Esophagus squamous epithelium (tissue), 5 donors: ENCODE measurements around the gene KCNJ2. TPM values are rescaled to one million over a fixed set of nuclear protein-coding genes. Genes with fewer than 3 reads are reported as not detected.

ENCODE experiments used
- DNase-seq: peaks from one replicate; lab custom pipeline; 2025; lab: John Stamatoyannopoulos, UW
- H3K27ac ChIP-seq, 4 donors: fragments of 200-600 bp; sonication (generic); one replicate each; pipeline ENCODE4 v1.5.1; 2016 to 2019; ENCODE audit warnings: mild to moderate bottlenecking in 1 of 4
- H3K27me3 ChIP-seq, 4 donors: fragments of 200-600 bp; sonication (generic); 1 replicate in 3 of 4; 2 replicates in 1 of 4; pipeline versions ENCODE4 v1.5.1 to v1.6.0; 2017 to 2021; ENCODE audit warnings: antibody characterized with exemption in 1 of 4
- H3K36me3 ChIP-seq, 3 donors: fragments of 200-600 bp; sonication (generic); one replicate each; pipeline ENCODE4 v1.5.1; 2016 to 2019
- H3K4me1 ChIP-seq, 3 donors: fragments of 200-600 bp; sonication (generic); one replicate each; pipeline ENCODE4 v1.5.1; 2017 to 2019
- H3K4me3 ChIP-seq, 4 donors: fragments of 200-600 bp; sonication (generic); 1 replicate in 3 of 4; 2 replicates in 1 of 4; pipeline ENCODE4 v1.5.1; 2016 to 2019; ENCODE audit warnings: mild to moderate bottlenecking in 2 of 4, moderate library complexity in 1 of 4
- H3K9me3 ChIP-seq, 3 donors: fragments of 200-600 bp; sonication (generic); one replicate each; pipeline ENCODE4 v1.5.1; 2016 to 2019
- CTCF ChIP-seq, 6 experiments: fragments of 450-650 bp in 4 of 6; fragments of 200-600 bp in 2 of 6; sonication (generic) in 2 of 6; IDR thresholded peaks; one replicate each; pipeline ENCODE4 v1.5.1; 2016 to 2019; ENCODE audit warnings: antibody characterized with exemption in 6 of 6, mild to moderate bottlenecking in 4 of 6, moderate library complexity in 4 of 6
- POLR2A ChIP-seq, 4 donors: fragments of 450-650 bp; IDR thresholded peaks; one replicate each; pipeline ENCODE4 v1.6.1; 2017; ENCODE audit warnings: antibody characterized with exemption in 4 of 4, mild to moderate bottlenecking in 4 of 4, moderate library complexity in 3 of 4
- WGBS, 2 donors: methylation state at CpG; one replicate each; pipeline ENCODE4 v1.1.5; 2018; 5-methylcytosine and 5-hydroxymethylcytosine counted together
- intact Hi-C: fragments of 100-400 bp; cut with DNase I; formaldehyde crosslinking; loops from one replicate; pipeline ENCODE4 v1.15.0; 2022
- total RNA-seq, 4 donors: library from RNA; depleted of rRNA; stranded (reverse); fragments of >200 nt; gene quantifications; one replicate each; pipeline ENCODE4 v1.1.0, GENCODE V29; 2016
- donor health status: DM: yes; HTN: yes; CAD: no.

KCNJ2 gene
- total RNA-seq, 4 donors from 2014 or later: 4.8 to 13.5 (median 8.0) TPM

GRCh38 chr17:70166615-70167014 is 2.7 kb upstream of the KCNJ2 start:
- Histone ChIP-seq H3K36me3 (no peaks in the 10 kb centered on the region), H3K27me3 (peaks cover 0 to 13% (median 0%) of the 10 kb centered on the region in 4 donors), H3K4me1 (peaks cover 0 to 40% (median 0%) of the 10 kb centered on the region in 3 donors), H3K27ac (no peak overlapping the region), H3K4me3 (no peak overlapping the region), H3K9me3 (no peaks in the 10 kb centered on the region)
- 64 to 69% methylated on average over 4 of the region's 4 CpGs for WGBS, 2 donors
- intact Hi-C loops: no loop called here
- TF ChIP-seq CTCF (IDR thresholded peaks at IDR 0.05) (no peak), POLR2A (IDR thresholded peaks at IDR 0.05) (no peak)
- no peak for DNase-seq

GRCh38 chr17:70168044-70168976 is 1.0 kb upstream of the KCNJ2 start:
- no peak for DNase-seq

GRCh38 chr17:70169709-70170597 is 621 bp downstream of the KCNJ2 start:
- no peak for DNase-seq
- 4 to 8% methylated on average over 19 to 24 of the region's 24 CpGs for WGBS, 2 donors
- Histone ChIP-seq H3K27ac (peak overlapping the region; percentile 90 to 94 (median 92)), H3K9me3 (no peaks in the 10 kb centered on the region), H3K36me3 (peaks cover 0 to 4% (median 0%) of the 10 kb centered on the region in 3 donors), H3K4me3 (peak overlapping the region; percentile 71 to 86 (median 73)), H3K27me3 (peaks cover 0 to 13% (median 0%) of the 10 kb centered on the region in 4 donors), H3K4me1 (peaks cover 0 to 65% (median 3%) of the 10 kb centered on the region in 3 donors)
- TF ChIP-seq POLR2A (IDR thresholded peaks at IDR 0.05) (no peak), CTCF (IDR thresholded peaks at IDR 0.05) (no peak)
- intact Hi-C loops: no loop called here

More at GRCh38 chr17:70168044-70168976, 1.0 kb upstream of the KCNJ2 start:
- H3K27me3 ChIP-seq: peaks cover 0 to 13% (median 0%) of the 10 kb centered on the region in 4 donors
- peaks cover 0 to 54% (median 3%) of the 10 kb centered on the region in 3 donors for H3K4me1 ChIP-seq
- intact Hi-C loops: no loop called here
- peak in 5 of 6 experiments; percentile 34 to 72 (median 60) for TF ChIP-seq CTCF (IDR thresholded peaks at IDR 0.05)
- TF ChIP-seq POLR2A (IDR thresholded peaks at IDR 0.05): peak in 1 of 4 donors; percentile 13
- H3K9me3 ChIP-seq: no peaks in the 10 kb centered on the region
- peak overlapping the region; percentile 71 to 86 (median 73) for H3K4me3 ChIP-seq
- no peaks in the 10 kb centered on the region for H3K36me3 ChIP-seq
- peak overlapping the region; percentile 90 to 94 (median 92) for H3K27ac ChIP-seq
- 2 to 3% methylated on average over 17 to 33 of the region's 45 CpGs for WGBS, 2 donors

GRCh38 chr17:70171159-70171558 is 1.8 kb downstream of the KCNJ2 start:
- Histone ChIP-seq H3K27me3 (peaks cover 0 to 13% (median 0%) of the 10 kb centered on the region in 4 donors), H3K4me1 (peaks cover 0 to 65% (median 3%) of the 10 kb centered on the region in 3 donors), H3K9me3 (no peaks in the 10 kb centered on the region), H3K4me3 (peak overlapping the region; percentile 71 to 86 (median 73)), H3K36me3 (peaks cover 0 to 16% (median 3%) of the 10 kb centered on the region in 3 donors), H3K27ac (peak overlapping the region in 3 of 4 donors; percentile 90 to 94 (median 92))
- intact Hi-C loops: no loop called here
- 15 to 35% methylated on average over 5 of the region's 5 CpGs for WGBS, 2 donors
- TF ChIP-seq POLR2A (IDR thresholded peaks at IDR 0.05): no peak
- TF ChIP-seq CTCF (IDR thresholded peaks at IDR 0.05): no peak
- no peak for DNase-seq
